Left lung (tissue), 10 donors: ENCODE data around the gene DIP2C. TPM values are rescaled to one million over a fixed set of nuclear protein-coding genes. Genes with fewer than 3 reads are reported as not detected.

Source experiments
- ATAC-seq: fragments of 200-7000 bp; cut with Tn5 transposase; one replicate; pipeline ENCODE4 v1.9.1; 2020; ENCODE audit warnings: moderate library complexity
- DNase-seq, 4 donors: peaks; one replicate each; pipeline ENCODE4 v3.0.0-alpha.2; 2013 to 2020
- H3K27ac ChIP-seq, 2 donors: fragments of 200-600 bp; sonication (generic) in 1 of 2; one replicate each; pipeline versions ENCODE4 v1.5.0 to v1.8.0; 2020 to 2021
- H3K27me3 ChIP-seq, 2 donors: fragments of 200-600 bp; sonication (generic) in 1 of 2; one replicate each; pipeline versions ENCODE4 v1.5.0 to v1.8.0; 2020 to 2021
- H3K36me3 ChIP-seq, 2 donors: fragments of 200-600 bp; sonication (generic) in 1 of 2; one replicate each; pipeline versions ENCODE4 v1.5.0 to v1.8.0; 2020 to 2021
- H3K4me1 ChIP-seq, 2 donors: fragments of 200-600 bp; one replicate each; pipeline ENCODE4 v1.8.0; 2021
- H3K4me3 ChIP-seq, 2 donors: fragments of 200-600 bp; sonication (generic) in 1 of 2; one replicate each; pipeline versions ENCODE4 v1.5.0 to v1.8.0; 2020 to 2021; ENCODE audit warnings: mild to moderate bottlenecking in 1 of 2
- H3K9me3 ChIP-seq, 2 donors: fragments of 200-600 bp; sonication (generic) in 1 of 2; one replicate each; pipeline versions ENCODE4 v1.5.0 to v1.8.0; 2020 to 2021
- intact Hi-C, 2 donors: fragments of 100-400 bp; cut with DNase I; formaldehyde crosslinking; loops; one replicate each; pipeline versions ENCODE4 v1.11.2 to v1.14.2; 2022
- polyA plus RNA-seq, 6 donors: library from polyadenylated mRNA; unstranded; fragments of 120-200 nt; gene quantifications; one replicate each; pipeline ENCODE4 v1.2.1, GENCODE V29; 2013; ENCODE audit not compliant: insufficient read length in 6 of 6
- total RNA-seq, 2 donors: library from RNA; stranded (reverse); fragmentation: NEBNext Ultra II Directional; extraction: Animal tissue kit (Norgen Biotek cat#: 25700); gene quantifications; one replicate each; pipeline ENCODE4 v1.2.1, GENCODE V29; 2021
- TF ChIP-seq, protein P1 (sequence below), 2 donors: fragments of 200-600 bp; sonication (generic) in 1 of 2; IDR thresholded peaks; one replicate each; pipeline versions ENCODE4 v1.5.0 to v1.8.0; 2021; ENCODE audit warnings: antibody characterized with exemption in 2 of 2
- donor health status: DM: no; HTN: yes; CAD: no.
- donor health status: DM: no; HTN: no; CAD: no.

DIP2C gene
- total and polyA plus RNA-seq, 8 donors = 10.5 to 22.5 (median 19.5) TPM

- no peak overlapping the region for H3K4me3 ChIP-seq
- H3K27ac ChIP-seq = no peak overlapping the region
- DNase-seq = no peak
- no peaks in the 10 kb centered on the region for H3K36me3 ChIP-seq
- TF ChIP-seq, protein P1, sequence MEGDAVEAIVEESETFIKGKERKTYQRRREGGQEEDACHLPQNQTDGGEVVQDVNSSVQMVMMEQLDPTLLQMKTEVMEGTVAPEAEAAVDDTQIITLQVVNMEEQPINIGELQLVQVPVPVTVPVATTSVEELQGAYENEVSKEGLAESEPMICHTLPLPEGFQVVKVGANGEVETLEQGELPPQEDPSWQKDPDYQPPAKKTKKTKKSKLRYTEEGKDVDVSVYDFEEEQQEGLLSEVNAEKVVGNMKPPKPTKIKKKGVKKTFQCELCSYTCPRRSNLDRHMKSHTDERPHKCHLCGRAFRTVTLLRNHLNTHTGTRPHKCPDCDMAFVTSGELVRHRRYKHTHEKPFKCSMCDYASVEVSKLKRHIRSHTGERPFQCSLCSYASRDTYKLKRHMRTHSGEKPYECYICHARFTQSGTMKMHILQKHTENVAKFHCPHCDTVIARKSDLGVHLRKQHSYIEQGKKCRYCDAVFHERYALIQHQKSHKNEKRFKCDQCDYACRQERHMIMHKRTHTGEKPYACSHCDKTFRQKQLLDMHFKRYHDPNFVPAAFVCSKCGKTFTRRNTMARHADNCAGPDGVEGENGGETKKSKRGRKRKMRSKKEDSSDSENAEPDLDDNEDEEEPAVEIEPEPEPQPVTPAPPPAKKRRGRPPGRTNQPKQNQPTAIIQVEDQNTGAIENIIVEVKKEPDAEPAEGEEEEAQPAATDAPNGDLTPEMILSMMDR (IDR thresholded peaks at IDR 0.05) = no peak
- ATAC-seq = no peak
- H3K27me3 ChIP-seq = no peaks in the 10 kb centered on the region
- intact Hi-C loops = no loop called here
- H3K9me3 ChIP-seq = no peaks in the 10 kb centered on the region
- peaks cover 0 to 3% of the 10 kb centered on the region in 2 donors for H3K4me1 ChIP-seq
Observed at GRCh38 chr10:552679-553078, 136.8 kb downstream of the DIP2C start.

GRCh38 chr10:551373-552252 lies 137.9 kb downstream of the DIP2C start:
- peaks cover 0 to 12% of the 10 kb centered on the region in 2 donors for H3K4me1 ChIP-seq
- no peaks in the 10 kb centered on the region for H3K27me3 ChIP-seq
- no peaks in the 10 kb centered on the region for H3K36me3 ChIP-seq
- TF ChIP-seq, protein P1 (IDR thresholded peaks at IDR 0.05) = no peak
- ATAC-seq (no peak), DNase-seq (no peak)
- no peak overlapping the region for H3K27ac ChIP-seq
- H3K9me3 ChIP-seq = no peaks in the 10 kb centered on the region
- no peak overlapping the region for H3K4me3 ChIP-seq
- intact Hi-C loops = no loop called here

DNA sequence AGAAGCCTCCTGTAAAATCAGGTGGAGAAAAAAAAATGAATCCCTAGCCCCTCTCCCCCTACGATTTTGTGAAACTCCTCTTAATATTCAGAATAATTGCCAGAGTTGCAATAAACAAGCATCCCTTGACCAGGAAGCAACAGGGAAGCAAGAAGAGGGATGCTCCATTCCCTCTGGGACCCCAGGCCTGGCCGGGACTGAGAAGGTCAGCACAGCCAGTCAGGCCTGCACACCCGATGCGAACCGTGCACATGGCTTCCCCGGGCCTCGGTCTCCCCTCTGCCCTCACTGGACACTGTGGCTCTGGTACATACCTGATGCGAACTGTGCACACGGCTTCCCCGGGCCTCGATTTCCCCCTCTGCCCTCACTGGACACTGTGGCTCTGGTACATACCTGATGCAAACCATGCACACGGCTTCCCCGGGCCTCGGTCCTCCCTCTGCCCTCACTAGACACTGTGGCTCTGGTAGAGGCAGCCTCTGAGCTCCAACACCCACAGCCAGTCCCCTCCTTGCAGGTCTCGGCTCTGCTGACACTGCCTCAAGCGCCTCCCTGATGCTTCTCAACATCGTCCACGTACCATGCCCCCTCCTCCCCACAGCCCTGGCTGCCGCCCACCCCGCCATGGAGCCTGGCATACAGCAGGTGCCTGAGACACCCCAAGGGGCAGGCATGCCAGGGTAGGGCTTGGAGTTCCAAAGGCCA lies 138.6 kb downstream of the DIP2C start:
- H3K4me1 ChIP-seq = peaks cover 0 to 12% of the 10 kb centered on the region in 2 donors
- H3K27me3 ChIP-seq = no peaks in the 10 kb centered on the region
- no peak overlapping the region for H3K27ac ChIP-seq
- TF ChIP-seq, protein P1 (IDR thresholded peaks at IDR 0.05) = no peak
- intact Hi-C loops = no loop called here
- ATAC-seq = no peak
- DNase-seq = no peak
- no peaks in the 10 kb centered on the region for H3K36me3 ChIP-seq
- H3K9me3 ChIP-seq = no peaks in the 10 kb centered on the region
- no peak overlapping the region for H3K4me3 ChIP-seq

- no peaks in the 10 kb centered on the region for H3K36me3 ChIP-seq
- no peak overlapping the region for H3K27ac ChIP-seq
- no peaks in the 10 kb centered on the region for H3K27me3 ChIP-seq
- DNase-seq (no peak), ATAC-seq (no peak)
- intact Hi-C loops = no loop called here
- TF ChIP-seq, protein P1 (IDR thresholded peaks at IDR 0.05) = no peak
- no peaks in the 10 kb centered on the region for H3K9me3 ChIP-seq
- H3K4me3 ChIP-seq = no peak overlapping the region
- peaks cover 0 to 12% of the 10 kb centered on the region in 2 donors for H3K4me1 ChIP-seq
Observed at GRCh38 chr10:549391-549790, 140.1 kb downstream of the DIP2C start.

DNA sequence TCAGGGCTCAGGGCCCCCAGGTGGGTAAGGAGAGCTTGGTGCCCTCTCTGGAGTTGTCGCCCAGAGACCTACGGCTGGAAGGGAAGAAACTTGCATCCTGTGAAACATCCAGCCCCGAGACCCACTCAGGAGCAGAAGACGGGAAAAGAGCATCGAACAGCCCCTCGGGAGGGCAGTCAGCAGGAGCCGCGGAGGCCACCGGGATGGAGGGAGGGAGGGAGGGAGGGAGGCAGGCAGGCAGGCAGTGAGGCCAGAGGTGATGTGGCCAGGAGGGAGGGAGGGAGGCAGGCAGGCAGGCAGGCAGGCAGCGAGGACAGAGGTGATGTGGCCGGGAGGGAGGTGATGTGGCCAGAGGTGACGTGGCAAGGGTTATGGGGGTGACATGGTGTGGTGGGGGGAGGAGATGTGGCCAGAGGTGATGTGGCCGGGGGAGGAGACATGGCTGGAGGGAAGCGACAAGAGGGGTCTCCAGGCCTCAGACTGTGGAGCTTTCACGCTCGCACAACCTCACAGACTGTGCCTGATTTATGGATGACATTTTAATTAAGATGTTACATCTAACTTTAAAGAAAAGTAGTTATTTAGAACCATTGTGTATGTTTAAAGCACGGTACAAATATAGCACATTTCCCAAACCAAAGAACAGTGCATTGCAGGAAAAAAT lies 141.1 kb downstream of the DIP2C start:
- intact Hi-C loops = no loop called here
- TF ChIP-seq, protein P1 (IDR thresholded peaks at IDR 0.05) = no peak
- ATAC-seq = no peak

More for the DNA sequence above, 141.1 kb downstream of the DIP2C start:
- Histone ChIP-seq H3K27me3 (no peaks in the 10 kb centered on the region), H3K27ac (no peak overlapping the region), H3K9me3 (no peaks in the 10 kb centered on the region), H3K4me3 (no peak overlapping the region), H3K36me3 (no peaks in the 10 kb centered on the region), H3K4me1 (peaks cover 0 to 12% of the 10 kb centered on the region in 2 donors)
- no peak for DNase-seq
